ENCODE data around the gene AFM. TPM values are rescaled to one million over a fixed set of nuclear protein-coding genes. Genes with fewer than 3 reads are reported as not detected.

The AFM gene
- total and polyA plus RNA-seq, 2 of the 13 experiments (the other 11 are each of a cell fraction or from before 2014, with no cell fraction given), result 0.13 to 1.8 TPM

DNA sequence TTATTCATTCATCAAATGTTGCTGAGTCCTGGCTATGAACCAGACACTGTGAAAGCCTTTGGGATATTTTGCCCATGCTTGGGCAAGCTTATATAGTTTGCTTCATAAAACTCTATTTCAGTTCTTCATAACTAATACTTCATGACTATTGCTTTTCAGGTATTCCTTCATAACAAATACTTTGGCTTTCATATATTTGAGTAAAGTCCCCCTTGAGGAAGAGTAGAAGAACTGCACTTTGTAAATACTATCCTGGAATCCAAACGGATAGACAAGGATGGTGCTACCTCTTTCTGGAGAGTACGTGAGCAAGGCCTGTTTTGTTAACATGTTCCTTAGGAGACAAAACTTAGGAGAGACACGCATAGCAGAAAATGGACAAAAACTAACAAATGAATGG lies 47.2 kb upstream of the AFM start (continued):
- no peak for TF ChIP-seq REST (IDR thresholded peaks at IDR 0.05; ENCODE audit: borderline replicate concordance in 1 of 2, low read depth in 1 of 2, low read length in 2 of 2)
- no peak for TF ChIP-seq U2AF2 (IDR thresholded peaks at IDR 0.05; ENCODE audit: low read depth, low read length)
- TF ChIP-seq NBN (conservative IDR thresholded peaks at IDR 0.05), result no peak
- TF ChIP-seq RAD51 (IDR thresholded peaks at IDR 0.05; ENCODE audit: borderline replicate concordance), result no peak
- TF ChIP-seq, protein P1, sequence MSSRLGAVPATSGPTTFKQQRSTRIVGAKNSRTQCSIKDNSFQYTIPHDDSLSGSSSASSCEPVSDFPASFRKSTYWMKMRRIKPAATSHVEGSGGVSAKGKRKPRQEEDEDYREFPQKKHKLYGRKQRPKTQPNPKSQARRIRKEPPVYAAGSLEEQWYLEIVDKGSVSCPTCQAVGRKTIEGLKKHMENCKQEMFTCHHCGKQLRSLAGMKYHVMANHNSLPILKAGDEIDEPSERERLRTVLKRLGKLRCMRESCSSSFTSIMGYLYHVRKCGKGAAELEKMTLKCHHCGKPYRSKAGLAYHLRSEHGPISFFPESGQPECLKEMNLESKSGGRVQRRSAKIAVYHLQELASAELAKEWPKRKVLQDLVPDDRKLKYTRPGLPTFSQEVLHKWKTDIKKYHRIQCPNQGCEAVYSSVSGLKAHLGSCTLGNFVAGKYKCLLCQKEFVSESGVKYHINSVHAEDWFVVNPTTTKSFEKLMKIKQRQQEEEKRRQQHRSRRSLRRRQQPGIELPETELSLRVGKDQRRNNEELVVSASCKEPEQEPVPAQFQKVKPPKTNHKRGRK (CRISPR knock-in tag; IDR thresholded peaks at IDR 0.05), result no peak
- TF ChIP-seq, protein P2, sequence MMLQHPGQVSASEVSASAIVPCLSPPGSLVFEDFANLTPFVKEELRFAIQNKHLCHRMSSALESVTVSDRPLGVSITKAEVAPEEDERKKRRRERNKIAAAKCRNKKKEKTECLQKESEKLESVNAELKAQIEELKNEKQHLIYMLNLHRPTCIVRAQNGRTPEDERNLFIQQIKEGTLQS (CRISPR knock-in tag; IDR thresholded peaks at IDR 0.05), result no peak
- no peak for TF ChIP-seq NRL (CRISPR knock-in tag; IDR thresholded peaks at IDR 0.05; ENCODE audit: borderline replicate concordance)
- TF ChIP-seq ZBTB7A (CRISPR knock-in tag; IDR thresholded peaks at IDR 0.05), result no peak
- TF ChIP-seq, protein P3, sequence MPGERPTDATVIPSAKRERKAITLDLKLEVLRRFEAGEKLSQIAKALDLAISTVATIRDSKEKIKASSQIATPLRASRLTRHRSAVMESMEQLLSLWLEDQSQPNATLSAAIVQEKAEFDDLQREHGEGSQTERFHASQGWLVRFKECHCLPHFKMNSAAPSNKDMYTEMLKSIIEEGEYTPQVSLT (CRISPR knock-in tag; IDR thresholded peaks at IDR 0.05; ENCODE audit: borderline replicate concordance, low read depth), result no peak
- TF ChIP-seq ZNF326 (CRISPR knock-in tag; IDR thresholded peaks at IDR 0.05; ENCODE audit: borderline replicate concordance), result no peak
- TF ChIP-seq WIZ (CRISPR knock-in tag; IDR thresholded peaks at IDR 0.05), result no peak
- TF ChIP-seq NFIC (IDR thresholded peaks at IDR 0.05; ENCODE audit: low read length), result peak; percentile 33; the same call in 1 of the 2 replicates
- no peak for TF ChIP-seq TEF (CRISPR knock-in tag; IDR thresholded peaks at IDR 0.05)
- peak; percentile 44; the same call in 1 of the 2 replicates for TF ChIP-seq PPARG (CRISPR knock-in tag; conservative IDR thresholded peaks at IDR 0.05)
- TF ChIP-seq GPBP1L1 (CRISPR knock-in tag; IDR thresholded peaks at IDR 0.05), result no peak
- TF ChIP-seq RARA (CRISPR knock-in tag; IDR thresholded peaks at IDR 0.05), result no peak
- TF ChIP-seq ZNF567 (CRISPR knock-in tag; IDR thresholded peaks at IDR 0.05; ENCODE audit: borderline replicate concordance), result no peak
- TF ChIP-seq MAFG (CRISPR knock-in tag; IDR thresholded peaks at IDR 0.05), result no peak
- TF ChIP-seq HHEX (CRISPR knock-in tag; IDR thresholded peaks at IDR 0.05), result no peak
- TF ChIP-seq ZSCAN9 (CRISPR knock-in tag; IDR thresholded peaks at IDR 0.05; ENCODE audit: borderline replicate concordance), result 0 out of 2 replicates have a peak, but pooled peaks have one; percentile 51
- no peak for TF ChIP-seq RBM39 (IDR thresholded peaks at IDR 0.05; ENCODE audit: low read depth, low read length, poor library complexity, severe bottlenecking)
- TF ChIP-seq ZNF556 (CRISPR knock-in tag; IDR thresholded peaks at IDR 0.05; ENCODE audit: borderline replicate concordance), result no peak
